ENCODE results near the gene LAT. TPM values are rescaled to one million over a fixed set of nuclear protein-coding genes. Genes with fewer than 3 reads are reported as not detected.
A peak's percentile ranks its signal among the peaks of the same experiment; 100 is the strongest.

LAT gene
- total and polyA plus RNA-seq, 2 of the 13 experiments (the other 11 are each of a cell fraction or from before 2014, with no cell fraction given) = 2.0 to 3.0 TPM

- H3K9me3 ChIP-seq (ENCODE audit: low read length) = no peaks in the 10 kb centered on the region
- H4K20me1 ChIP-seq (ENCODE audit: insufficient read depth, low read length) = no peaks in the 10 kb centered on the region
- in situ Hi-C loops (cut with HindIII; ENCODE audit: extremely low pct_ligation_motif_present, low pct_unique_long_range_greater_than_20kb) = no loop called here
- ChIA-PET POLR2A (interaction anchor here (1.2 kb wide), 1 partner anchor 15 kb away, joined by 4 read pairs; no protein-coding TSS in a partner anchor), CTCF (ENCODE audit: low intra/inter-chr PET ratio, low total read pairs) (no interaction called here)
- no peak overlapping the region for H3K4me3 ChIP-seq (replicated peaks in 1 of 3; ENCODE audit: insufficient read depth in 1 of 3, low read depth in 2 of 3, low read length in 3 of 3)
- no peaks in the 10 kb centered on the region for H3K79me2 ChIP-seq (ENCODE audit: insufficient read depth, low read length)
- no peak overlapping the region for H3K4me2 ChIP-seq (ENCODE audit: low read depth, low read length)
- no peaks in the 10 kb centered on the region for H3K4me1 ChIP-seq (ENCODE audit: insufficient read depth, low read length)
- TF ChIP-seq MTERF4 (CRISPR knock-in tag; IDR thresholded peaks at IDR 0.05) (no peak), POLR2A (IDR thresholded peaks at IDR 0.05; ENCODE audit: insufficient read depth in 1 of 2, low read depth in 2 of 2, low read length in 2 of 2) (0 out of 4 replicates have a peak, but pooled peaks of 1 of the 2 experiments have one; percentile 1), FUBP1 (CRISPR knock-in tag; IDR thresholded peaks at IDR 0.05; ENCODE audit: borderline replicate concordance) (no peak), ZNF615 (CRISPR knock-in tag; IDR thresholded peaks at IDR 0.05; ENCODE audit: borderline replicate concordance) (no peak), KLF15 (CRISPR knock-in tag; IDR thresholded peaks at IDR 0.05; ENCODE audit: borderline replicate concordance) (no peak), SRSF1 (optimal IDR thresholded peaks at IDR 0.05; ENCODE audit: low read depth, low read length) (no peak), AKAP8 (CRISPR knock-in tag; IDR thresholded peaks at IDR 0.05) (no peak), PITX1 (CRISPR knock-in tag; IDR thresholded peaks at IDR 0.05) (no peak)
- peaks cover 36 to 74% of the 10 kb centered on the region in 2 experiments for H3K36me3 ChIP-seq (replicated peaks in 1 of 2; ENCODE audit: control insufficient read depth in 1 of 2, insufficient read depth in 2 of 2, low read length in 2 of 2)
- no peak overlapping the region for H3K27ac ChIP-seq (ENCODE audit: extremely low read length, insufficient read depth, low read length)
- DNase-seq (ENCODE audit: low spot score) (no peak), FAIRE-seq (no peak), ATAC-seq (no peak)
- no peak overlapping the region for H3K9ac ChIP-seq (ENCODE audit: insufficient read depth, low read depth, low read length)
- WGBS (ENCODE audit: low lambda C conversion rate) = 91% methylated on average over 6 of the region's 6 CpGs
- intact Hi-C loops (cut with micrococcal nuclease; ENCODE audit: unreplicated experiment) = no loop called here
- no peak overlapping the region for H2AFZ ChIP-seq (ENCODE audit: low read length)
- H3K27me3 ChIP-seq (ENCODE audit: control insufficient read depth in 1 of 2, insufficient read depth in 2 of 2, low read length in 2 of 2) = no peaks in the 10 kb centered on the region
- no TSS peak for BruUV-seq (replicated peaks)
These were observed 26.0 kb upstream of the LAT start for GRCh38 chr16:28958836-28959235.

All from HepG2 (cell line).